Right lobe of liver (tissue), 6 donors: ENCODE results near the gene KCND3. TPM values are rescaled to one million over a fixed set of nuclear protein-coding genes. Genes with fewer than 3 reads are reported as not detected.
A peak's percentile ranks its signal among the peaks of the same experiment; 100 is the strongest.

ENCODE experiments used
- ATAC-seq, 4 donors: fragments of 200-7000 bp; cut with Tn5 transposase; one replicate each; pipeline ENCODE4 v1.9.1; 2020; ENCODE audit warnings: mild to moderate bottlenecking in 4 of 4, moderate library complexity in 4 of 4
- DNase-seq, 3 donors: peaks; one replicate each; pipeline ENCODE4 v3.0.0-alpha.2; 2020
- H3K27ac ChIP-seq, 3 donors: fragments of 200-600 bp; one replicate each; pipeline ENCODE4 v1.8.0; 2022
- H3K27me3 ChIP-seq, 2 donors: fragments of 200-600 bp; one replicate each; pipeline ENCODE4 v1.8.0; 2022
- H3K36me3 ChIP-seq, 4 donors: fragments of 200-600 bp; sonication (generic) in 1 of 4; one replicate each; pipeline versions ENCODE4 v1.5.1 to v1.8.0; 2017 to 2022; ENCODE audit warnings: control low read depth in 1 of 4
- H3K4me1 ChIP-seq, 4 donors: fragments of 200-600 bp; sonication (generic) in 1 of 4; one replicate each; pipeline versions ENCODE4 v1.5.1 to v1.8.0; 2017 to 2022; ENCODE audit warnings: control low read depth in 1 of 4
- H3K4me3 ChIP-seq, 3 donors: fragments of 200-600 bp; one replicate each; pipeline ENCODE4 v1.8.0; 2022
- H3K9me3 ChIP-seq, 4 donors: fragments of 200-600 bp; sonication (generic) in 1 of 4; one replicate each; pipeline versions ENCODE4 v1.5.1 to v1.8.0; 2017 to 2022; ENCODE audit warnings: control low read depth in 1 of 4
- POLR2A ChIP-seq: fragments of 450-650 bp; IDR thresholded peaks from one replicate; pipeline ENCODE4 v1.6.1; 2017; ENCODE audit warnings: antibody characterized with exemption, mild to moderate bottlenecking
- WGBS: methylation state at CpG from one replicate; pipeline ENCODE4 v1.1.6; 2018; ENCODE audit warnings: low coverage, low lambda C conversion rate; ENCODE audit not compliant: insufficient coverage; ENCODE audit errors: missing lambda C conversion rate; 5-methylcytosine and 5-hydroxymethylcytosine counted together
- intact Hi-C, 2 donors: fragments of 100-400 bp; cut with DNase I; formaldehyde crosslinking; loops; one replicate each; pipeline versions ENCODE4 v1.11.2 to v1.14.1; 2022
- total RNA-seq, 6 experiments: library from RNA; depleted of rRNA in 2 of 6; stranded (reverse); fragments of >200 nt in 2 of 6; fragmentation: NEBNext Ultra II Directional in 3 of 6; extraction: Animal tissue kit (Norgen Biotek cat#: 25700) in 3 of 6; gene quantifications; one replicate each; pipeline versions ENCODE4 v1.1.0 to v1.2.4, GENCODE V29; 2016 to 2023
- TF ChIP-seq, protein P1 (sequence below), 4 donors: fragments of 200-600 bp in 3 of 4; fragments of 450-650 bp in 1 of 4; IDR thresholded peaks; one replicate each; pipeline versions ENCODE4 v1.5.1 to v1.8.0; 2016 to 2022; ENCODE audit warnings: antibody characterized with exemption in 4 of 4, mild to moderate bottlenecking in 2 of 4
- donor health status: DM: no; HTN: yes; CAD: no.
- donor health status: DM: no; HTN: no; CAD: no.
- donor health status: DM: no; HTN: no; CAD: no.
- donor health status: DM: no; HTN: yes; CAD: no.
- donor health status: DM: no; HTN: yes; CAD: no.

The KCND3 gene
- total RNA-seq, 6 experiments from 2014 or later: 8.1 to 25.5 (median 16.2) TPM

DNA sequence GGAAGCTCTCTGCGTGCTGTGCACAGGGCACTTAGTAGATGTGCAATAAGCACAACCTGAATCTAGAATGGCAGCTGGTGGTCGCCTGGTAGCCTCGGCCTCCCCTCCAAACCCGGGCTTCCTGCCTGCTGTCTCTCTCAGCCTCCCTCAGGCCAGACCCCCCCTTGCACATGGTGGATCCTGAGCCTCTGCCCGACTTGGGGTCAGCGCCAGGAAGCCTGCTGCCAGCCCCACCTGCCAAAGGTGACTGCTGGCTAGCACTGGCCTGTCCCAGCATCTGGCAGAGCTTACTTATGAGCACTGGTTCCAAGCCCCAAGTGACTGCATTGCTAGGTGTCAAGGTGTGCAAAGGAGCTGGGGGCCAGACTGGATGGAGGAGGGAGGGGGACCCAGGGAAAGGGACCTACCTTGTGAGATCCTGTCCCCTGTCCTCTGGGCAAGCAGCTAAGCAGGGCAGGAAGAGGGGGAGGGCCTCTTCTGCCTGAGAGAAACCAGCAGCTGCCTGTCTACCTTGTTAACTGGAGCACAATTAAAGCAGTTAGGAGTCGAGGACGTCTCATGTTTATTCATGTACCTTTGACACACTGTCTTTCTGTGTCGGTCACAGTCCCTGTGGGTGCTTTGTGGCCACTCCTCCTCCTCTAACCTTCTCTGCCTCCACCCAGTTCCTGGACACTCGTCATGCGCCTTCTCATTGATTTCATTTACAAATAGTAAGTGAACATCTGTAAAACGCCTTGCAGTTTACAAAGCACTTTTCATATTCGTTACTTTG lies 132.9 kb downstream of the KCND3 start:
- WGBS: 37% methylated on average over 7 of the region's 13 CpGs
- H3K9me3 ChIP-seq: no peaks in the 10 kb centered on the region
- intact Hi-C loops: no loop called here
- ATAC-seq: peak in 2 of 4 donors; percentile 25 to 39
- no peaks in the 10 kb centered on the region for H3K27me3 ChIP-seq
- TF ChIP-seq, protein P1, sequence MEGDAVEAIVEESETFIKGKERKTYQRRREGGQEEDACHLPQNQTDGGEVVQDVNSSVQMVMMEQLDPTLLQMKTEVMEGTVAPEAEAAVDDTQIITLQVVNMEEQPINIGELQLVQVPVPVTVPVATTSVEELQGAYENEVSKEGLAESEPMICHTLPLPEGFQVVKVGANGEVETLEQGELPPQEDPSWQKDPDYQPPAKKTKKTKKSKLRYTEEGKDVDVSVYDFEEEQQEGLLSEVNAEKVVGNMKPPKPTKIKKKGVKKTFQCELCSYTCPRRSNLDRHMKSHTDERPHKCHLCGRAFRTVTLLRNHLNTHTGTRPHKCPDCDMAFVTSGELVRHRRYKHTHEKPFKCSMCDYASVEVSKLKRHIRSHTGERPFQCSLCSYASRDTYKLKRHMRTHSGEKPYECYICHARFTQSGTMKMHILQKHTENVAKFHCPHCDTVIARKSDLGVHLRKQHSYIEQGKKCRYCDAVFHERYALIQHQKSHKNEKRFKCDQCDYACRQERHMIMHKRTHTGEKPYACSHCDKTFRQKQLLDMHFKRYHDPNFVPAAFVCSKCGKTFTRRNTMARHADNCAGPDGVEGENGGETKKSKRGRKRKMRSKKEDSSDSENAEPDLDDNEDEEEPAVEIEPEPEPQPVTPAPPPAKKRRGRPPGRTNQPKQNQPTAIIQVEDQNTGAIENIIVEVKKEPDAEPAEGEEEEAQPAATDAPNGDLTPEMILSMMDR (IDR thresholded peaks at IDR 0.05): no peak
- no peak for TF ChIP-seq POLR2A
- H3K27ac ChIP-seq: no peak overlapping the region
- peaks cover 0 to 5% (median under 1%) of the 10 kb centered on the region in 4 donors for H3K4me1 ChIP-seq
- no peak overlapping the region for H3K4me3 ChIP-seq
- DNase-seq: no peak
- H3K36me3 ChIP-seq: no peaks in the 10 kb centered on the region

DNA sequence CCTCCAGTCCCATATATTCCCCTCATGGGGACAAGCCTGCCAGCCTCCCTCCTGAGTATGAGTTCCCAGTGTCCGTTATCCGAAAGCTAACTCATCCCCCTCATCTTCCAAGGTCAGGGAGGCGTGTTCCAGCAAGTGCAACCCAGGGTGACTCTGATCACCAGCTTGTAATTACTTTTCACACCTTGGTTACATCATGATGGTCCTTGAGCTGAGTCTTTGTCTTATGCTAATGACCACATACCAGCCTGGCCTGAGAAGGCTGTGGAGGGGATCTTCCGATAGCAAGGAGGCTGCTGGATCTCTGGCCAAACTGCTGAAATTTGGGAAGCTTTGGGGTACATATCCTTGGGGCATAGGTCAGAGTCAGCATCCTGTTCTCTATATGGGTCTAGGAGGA lies 134.2 kb downstream of the KCND3 start:
- Histone ChIP-seq H3K4me3 (no peak overlapping the region), H3K9me3 (no peaks in the 10 kb centered on the region), H3K27ac (no peak overlapping the region), H3K36me3 (no peaks in the 10 kb centered on the region), H3K4me1 (no peaks in the 10 kb centered on the region), H3K27me3 (no peaks in the 10 kb centered on the region)
- 100% methylated on average over 1 of the region's 4 CpGs for WGBS
- TF ChIP-seq POLR2A: no peak
- TF ChIP-seq, protein P1 (IDR thresholded peaks at IDR 0.05): no peak
- intact Hi-C loops: no loop called here
- no peak for DNase-seq
- ATAC-seq: no peak

DNA sequence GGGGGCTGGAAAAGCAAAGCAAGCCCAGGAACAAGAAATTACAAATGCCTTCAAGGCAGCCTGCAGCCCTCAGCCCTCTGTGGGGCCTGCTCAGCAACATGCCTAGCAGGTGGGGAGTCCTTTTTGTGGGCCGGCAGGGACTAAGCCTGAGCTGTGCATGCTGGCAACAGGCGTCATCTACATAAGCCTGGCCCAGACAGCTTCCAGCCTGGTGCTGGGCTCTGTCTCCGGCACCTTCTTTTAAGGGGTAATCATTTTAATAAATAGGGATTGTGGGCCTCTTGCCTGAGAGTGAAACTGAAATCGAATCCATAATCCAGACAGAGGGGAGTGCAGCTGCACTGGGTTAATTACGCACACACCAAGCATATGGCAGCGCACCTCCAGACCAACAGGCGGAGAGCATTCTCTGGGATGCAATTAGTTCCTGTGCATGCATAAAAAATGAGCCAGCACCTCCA lies 137.2 kb downstream of the KCND3 start:
- ATAC-seq (no peak), DNase-seq (no peak)
- no peak overlapping the region for H3K27ac ChIP-seq
- no peak for TF ChIP-seq POLR2A
- TF ChIP-seq, protein P1 (IDR thresholded peaks at IDR 0.05): no peak
- 80% methylated on average over 7 of the region's 7 CpGs for WGBS
- H3K9me3 ChIP-seq: no peaks in the 10 kb centered on the region
- H3K27me3 ChIP-seq: no peaks in the 10 kb centered on the region
- intact Hi-C loops: no loop called here
- no peaks in the 10 kb centered on the region for H3K4me1 ChIP-seq
- no peak overlapping the region for H3K4me3 ChIP-seq
- H3K36me3 ChIP-seq: no peaks in the 10 kb centered on the region

DNA sequence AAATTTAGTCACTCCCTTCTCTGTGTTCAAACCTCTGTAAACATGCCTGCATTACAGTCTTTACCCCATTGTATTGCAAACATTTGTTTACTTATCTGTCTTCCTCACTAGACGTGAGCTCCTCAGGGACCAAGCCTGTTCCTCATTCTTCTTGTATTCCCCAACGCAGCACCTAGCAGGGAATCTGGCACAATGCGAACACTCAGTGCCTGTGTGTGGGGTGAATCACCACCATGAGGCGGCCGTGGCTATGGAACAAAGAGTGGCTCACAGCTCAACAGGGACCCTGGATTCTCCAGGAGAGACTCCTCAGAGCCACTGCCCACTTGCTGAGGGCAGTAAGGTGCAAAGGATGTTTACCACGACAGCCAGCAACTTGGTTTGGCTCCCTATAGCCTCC lies 137.9 kb downstream of the KCND3 start:
- no peak overlapping the region for H3K27ac ChIP-seq
- WGBS: 83% methylated on average over 3 of the region's 6 CpGs
- ATAC-seq (no peak), DNase-seq (no peak)
- no peaks in the 10 kb centered on the region for H3K36me3 ChIP-seq
- intact Hi-C loops: no loop called here
- no peaks in the 10 kb centered on the region for H3K9me3 ChIP-seq
- H3K4me3 ChIP-seq: no peak overlapping the region
- TF ChIP-seq, protein P1 (IDR thresholded peaks at IDR 0.05): no peak
- TF ChIP-seq POLR2A: no peak
- no peaks in the 10 kb centered on the region for H3K27me3 ChIP-seq
- H3K4me1 ChIP-seq: no peaks in the 10 kb centered on the region
